Measurements from ENCODE around the gene MLLT10.
"Not testable (repeated sequence)": the region's sequence is repeated elsewhere in the genome, so short reads cannot be mapped to it uniquely, and the experiment has no call there.

Gene MLLT10

DNA sequence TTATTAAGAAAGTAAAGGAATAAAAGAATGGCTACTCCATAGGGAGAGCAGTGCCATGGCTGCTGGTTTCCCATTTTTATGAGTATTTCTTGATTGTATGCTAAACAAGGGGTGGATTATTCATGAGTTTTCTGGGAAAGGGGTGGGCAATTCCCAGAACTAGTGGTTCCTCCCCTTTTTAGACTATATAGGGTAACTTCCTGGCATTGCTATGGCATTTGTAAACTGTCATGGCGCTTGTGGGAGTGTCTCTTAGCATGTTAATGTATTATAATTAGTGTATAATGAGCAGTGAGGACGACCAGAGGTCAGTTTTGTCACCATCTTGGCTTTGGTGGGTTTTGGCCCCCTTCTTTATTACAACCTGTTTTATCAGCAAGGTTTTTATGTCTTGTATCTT is 40.5 kb downstream of the MLLT10 start:
- not testable (repeated sequence) for DNase-seq (ENCODE audit: extremely low read depth in 1 of 2, low read depth in 1 of 2)

DNA sequence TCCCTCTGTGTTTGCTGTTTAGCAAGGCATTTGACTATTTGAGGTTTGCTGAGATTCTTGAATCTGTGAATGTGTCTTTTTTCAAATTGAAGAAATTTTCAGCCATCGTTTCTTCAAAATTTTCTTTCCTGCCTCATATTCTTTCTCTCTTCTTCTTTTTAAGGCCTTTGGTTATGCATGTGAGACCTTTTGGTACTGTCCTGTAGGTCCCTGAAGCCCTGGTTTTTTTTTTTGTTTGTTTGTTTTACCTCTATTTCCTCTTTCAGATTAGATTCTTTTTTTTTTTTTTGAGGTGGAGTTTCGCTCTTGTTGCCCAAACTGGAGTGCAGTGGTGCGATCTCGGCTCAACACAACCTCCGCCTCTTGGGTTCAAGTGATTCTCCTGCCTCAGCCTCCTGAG is 45.3 kb downstream of the MLLT10 start:
- no peak for DNase-seq (ENCODE audit: extremely low read depth in 1 of 2, low read depth in 1 of 2)

DNA sequence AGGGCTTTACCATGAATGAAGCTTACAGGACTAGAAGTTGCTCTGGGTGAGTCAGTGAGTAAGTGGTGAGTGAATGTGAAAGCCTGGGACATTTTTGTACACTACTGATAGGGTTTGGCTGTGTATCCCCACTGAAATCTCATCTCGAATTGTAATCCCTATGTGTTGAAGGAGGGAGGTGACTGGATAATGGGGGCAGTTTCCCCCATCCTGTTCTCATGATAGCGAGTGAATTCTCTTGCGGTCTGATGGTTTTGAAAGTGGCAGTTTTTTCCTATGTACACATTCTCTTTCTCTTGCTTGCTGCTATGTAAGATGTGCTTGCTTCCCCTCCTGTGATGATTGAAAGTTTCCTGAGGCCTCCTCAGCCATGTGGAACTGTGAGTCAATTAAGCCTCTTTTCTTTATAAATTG is 47.4 kb downstream of the MLLT10 start:
- DNase-seq (ENCODE audit: extremely low read depth in 1 of 2, low read depth in 1 of 2), result not testable (repeated sequence)

DNA sequence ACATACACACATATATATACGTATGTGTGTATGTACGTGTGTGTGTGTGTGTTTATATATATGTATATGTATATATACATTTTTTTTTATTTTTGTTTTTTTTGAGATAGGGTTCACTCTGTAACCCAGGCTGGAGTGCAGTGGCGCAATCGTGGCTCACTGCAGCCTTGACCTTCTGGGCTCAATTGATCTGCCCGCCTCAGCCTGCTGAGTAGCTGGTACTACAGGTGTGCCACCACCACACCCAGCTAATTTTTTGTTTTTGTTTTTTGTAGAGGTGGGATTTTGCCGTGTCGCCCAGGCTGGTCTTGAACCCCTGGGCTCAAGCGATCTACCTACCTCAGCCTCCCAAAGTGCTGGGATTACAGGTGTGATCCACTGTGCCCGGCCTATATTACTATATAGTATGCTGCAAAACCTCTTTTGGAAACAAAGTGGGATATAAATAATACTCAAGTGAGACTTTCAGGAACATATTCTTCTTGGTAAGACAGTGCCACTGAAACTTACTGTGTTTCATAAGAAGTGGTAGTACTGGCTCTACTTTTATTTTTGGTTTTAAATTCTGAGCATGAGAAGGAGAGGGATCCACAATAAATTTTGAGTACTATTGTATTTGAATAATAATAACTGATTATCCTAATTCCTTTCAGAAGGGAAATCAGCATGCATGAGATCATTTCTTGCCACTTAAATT is 51.0 kb downstream of the MLLT10 start:
- DNase-seq (ENCODE audit: extremely low read depth in 1 of 2, low read depth in 1 of 2), result no peak

DNA sequence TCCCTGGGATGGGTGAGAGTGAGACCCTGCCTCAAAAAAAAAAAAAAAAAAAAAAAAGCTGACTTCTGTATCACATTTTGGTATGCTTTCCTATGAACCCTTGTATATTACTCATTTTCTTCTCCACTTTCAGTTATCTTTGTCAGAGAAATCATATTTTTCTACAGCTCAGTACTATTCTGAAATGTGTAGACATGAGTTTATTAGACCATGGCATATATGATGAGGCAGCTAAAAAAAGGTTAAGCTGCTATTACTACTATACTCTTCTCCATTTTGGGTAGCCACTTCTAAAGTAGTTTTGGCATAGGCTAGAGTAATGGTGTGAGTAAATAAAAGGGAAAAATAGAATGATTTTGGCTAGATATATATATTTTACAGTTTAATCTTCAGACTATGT is 53.4 kb downstream of the MLLT10 start:
- no peak for DNase-seq (ENCODE audit: extremely low read depth in 1 of 2, low read depth in 1 of 2)

DNA sequence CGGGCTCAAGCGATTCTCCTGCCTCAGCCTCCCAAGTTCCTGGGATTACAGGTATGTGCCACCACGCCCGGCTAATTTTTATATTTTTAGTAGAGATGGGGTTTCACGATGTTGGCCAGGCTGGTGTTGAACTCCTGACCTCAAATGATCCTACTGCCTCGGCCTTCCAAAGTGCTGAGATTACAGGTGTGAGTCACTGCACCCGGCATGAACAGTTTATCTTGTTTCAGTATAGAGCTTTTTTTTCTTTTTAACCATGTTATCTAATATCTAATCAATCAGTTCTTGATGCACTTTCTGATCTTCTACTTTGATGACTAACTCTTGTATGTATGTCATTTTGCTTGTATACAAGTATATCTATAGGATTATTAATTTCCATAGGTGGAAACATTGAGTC is 54.1 kb downstream of the MLLT10 start:
- DNase-seq (ENCODE audit: extremely low read depth in 1 of 2, low read depth in 1 of 2), result not testable (repeated sequence)

DNA sequence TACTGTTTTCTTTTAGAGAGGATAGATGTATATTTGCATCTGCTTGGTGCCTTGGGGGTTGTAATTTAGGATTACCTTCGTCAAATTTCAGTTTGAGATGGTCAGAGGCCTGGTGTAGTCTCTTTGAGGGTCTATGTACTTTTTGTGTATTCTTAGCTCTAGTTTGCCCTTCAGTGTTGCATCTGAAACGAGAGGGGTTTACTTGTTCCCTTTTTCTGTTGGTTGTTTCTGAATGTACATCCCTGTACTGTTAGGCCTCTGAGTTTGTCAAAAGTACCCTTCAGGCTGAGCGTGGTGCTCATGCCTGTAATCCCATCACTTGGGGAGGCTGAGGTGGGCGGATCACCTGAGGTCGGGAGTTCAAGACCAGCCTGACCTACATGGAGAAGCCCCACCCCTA is 60.0 kb downstream of the MLLT10 start:
- no peak for DNase-seq (ENCODE audit: extremely low read depth in 1 of 2, low read depth in 1 of 2)

DNA sequence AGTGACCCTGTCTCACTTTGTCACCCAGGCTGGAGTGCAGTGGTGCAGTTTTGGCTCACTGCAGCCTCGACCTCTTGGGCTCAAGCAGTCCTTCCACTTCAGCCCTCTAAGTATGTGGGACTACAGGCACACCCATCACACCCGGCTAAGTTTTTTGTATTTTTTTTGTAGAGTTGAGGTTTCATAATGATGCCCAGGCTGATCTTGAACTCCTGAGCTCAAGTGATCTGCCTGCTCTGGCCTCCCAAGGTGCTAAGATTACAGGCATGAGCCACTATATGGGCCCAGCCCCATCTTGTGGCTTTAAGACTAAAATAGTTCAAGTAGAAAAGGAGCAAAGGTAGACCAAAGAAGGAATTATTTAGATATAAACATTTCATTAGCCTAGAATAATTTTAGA is 65.5 kb downstream of the MLLT10 start:
- DNase-seq (ENCODE audit: extremely low read depth in 1 of 2, low read depth in 1 of 2), result no peak

DNA sequence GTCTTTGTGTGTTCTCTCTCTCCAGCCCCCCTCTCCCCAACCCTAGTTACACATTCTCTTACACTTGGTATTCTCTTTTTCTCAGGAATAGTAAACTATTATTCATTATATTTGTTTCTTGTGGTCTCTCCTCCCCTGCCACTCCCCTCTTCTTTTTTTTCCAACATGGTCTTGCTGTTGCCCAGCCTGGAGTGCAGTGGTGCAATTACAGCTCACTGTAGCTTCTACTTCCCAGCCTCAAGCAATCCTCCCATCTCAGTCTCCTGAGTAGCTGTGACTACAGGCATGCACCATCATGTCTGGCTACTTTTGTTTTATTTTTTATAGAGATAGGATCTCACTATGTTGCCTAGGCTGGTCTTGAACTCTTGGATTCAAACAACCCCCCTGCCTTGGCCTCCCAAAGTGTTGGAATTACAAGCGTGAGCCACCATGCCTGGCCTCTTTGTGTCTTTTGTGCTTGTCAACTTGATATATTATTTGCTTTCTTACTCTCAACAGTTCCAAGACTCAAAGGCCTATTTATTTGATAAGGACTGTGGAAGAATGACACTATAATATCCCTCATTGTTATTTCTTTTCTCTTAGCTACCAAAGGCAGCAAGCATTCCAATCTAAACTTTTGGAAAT is 66.9 kb downstream of the MLLT10 start:
- no peak for DNase-seq (ENCODE audit: extremely low read depth in 1 of 2, low read depth in 1 of 2)

DNA sequence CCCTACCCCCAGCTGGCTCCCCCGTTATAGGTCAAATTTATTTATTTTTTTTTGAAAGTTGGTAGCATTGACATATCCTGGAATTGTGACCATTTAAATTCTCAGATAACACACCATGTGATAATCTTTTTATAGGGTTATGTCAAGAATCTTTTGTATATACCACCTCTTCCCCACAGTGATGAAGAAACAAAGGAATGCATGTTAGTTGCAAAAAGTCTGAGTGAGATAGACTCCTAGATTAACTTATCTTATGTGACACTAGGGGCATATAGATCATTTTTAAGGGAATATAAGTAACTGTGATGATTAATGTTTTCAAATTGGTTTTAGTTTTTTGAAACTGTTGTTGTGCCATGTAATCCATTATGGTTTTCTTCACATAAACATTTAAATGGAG is 68.3 kb downstream of the MLLT10 start:
- DNase-seq (ENCODE audit: extremely low read depth in 1 of 2, low read depth in 1 of 2), result no peak

DNA sequence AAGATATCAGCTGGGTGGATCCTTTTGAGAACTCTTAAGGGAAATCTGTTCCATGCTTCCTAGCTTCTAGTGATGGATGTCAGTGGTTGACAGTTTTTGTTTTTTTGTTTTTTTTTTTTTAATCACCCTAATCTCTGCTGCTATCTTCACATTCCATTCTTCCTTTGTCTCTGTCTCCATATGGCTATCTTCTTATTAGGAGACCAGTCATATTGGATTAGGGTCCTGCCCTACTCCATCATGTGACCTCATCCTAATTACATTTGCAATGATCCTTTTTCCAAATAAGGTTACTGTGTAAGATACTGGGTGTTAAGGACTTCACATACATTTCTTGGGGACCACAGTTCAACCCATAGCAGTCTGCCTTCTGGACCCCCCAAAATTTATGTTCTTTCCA is 69.7 kb downstream of the MLLT10 start:
- DNase-seq (ENCODE audit: extremely low read depth in 1 of 2, low read depth in 1 of 2), result no peak

DNA sequence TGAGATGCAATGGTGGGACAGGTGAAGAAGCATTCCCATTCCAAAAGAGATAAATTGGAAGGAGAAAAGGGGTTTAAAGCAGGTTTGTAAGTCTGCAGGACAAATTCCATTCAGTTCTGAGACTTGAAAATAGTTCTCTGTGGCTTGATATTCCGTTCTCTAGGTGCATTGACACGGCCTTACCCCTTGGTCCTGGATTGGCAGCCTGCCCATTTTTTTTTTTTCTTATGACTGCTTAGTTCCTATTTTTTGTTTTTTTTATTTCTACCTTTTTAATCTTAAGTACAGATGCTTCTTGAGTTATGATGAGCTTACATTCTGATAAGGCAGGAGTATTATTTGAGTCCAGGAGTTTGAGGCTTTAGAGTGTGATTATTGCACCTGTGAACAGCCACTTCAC is 70.6 kb downstream of the MLLT10 start:
- DNase-seq (ENCODE audit: extremely low read depth in 1 of 2, low read depth in 1 of 2), result no peak

DNA sequence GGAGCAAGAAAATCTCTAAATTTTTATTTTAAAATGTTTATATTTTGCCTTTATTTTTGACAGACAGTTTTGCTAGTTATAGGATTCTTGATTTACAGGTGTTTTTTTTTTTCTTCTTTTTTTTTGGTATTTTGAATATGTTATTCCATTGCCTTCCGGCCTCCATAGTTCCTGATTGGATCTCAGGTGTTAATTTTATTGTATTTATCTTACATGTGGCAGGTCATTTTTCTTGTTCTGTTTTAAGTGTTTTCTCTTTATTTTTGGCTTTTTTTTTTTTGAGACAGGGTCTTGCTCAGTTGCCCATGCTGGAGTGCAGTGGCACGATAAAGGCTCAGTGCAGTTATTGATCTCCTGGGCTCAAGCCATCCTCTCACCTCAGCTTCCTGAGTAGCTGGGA is 73.9 kb downstream of the MLLT10 start:
- DNase-seq (ENCODE audit: extremely low read depth in 1 of 2, low read depth in 1 of 2), result no peak

DNA sequence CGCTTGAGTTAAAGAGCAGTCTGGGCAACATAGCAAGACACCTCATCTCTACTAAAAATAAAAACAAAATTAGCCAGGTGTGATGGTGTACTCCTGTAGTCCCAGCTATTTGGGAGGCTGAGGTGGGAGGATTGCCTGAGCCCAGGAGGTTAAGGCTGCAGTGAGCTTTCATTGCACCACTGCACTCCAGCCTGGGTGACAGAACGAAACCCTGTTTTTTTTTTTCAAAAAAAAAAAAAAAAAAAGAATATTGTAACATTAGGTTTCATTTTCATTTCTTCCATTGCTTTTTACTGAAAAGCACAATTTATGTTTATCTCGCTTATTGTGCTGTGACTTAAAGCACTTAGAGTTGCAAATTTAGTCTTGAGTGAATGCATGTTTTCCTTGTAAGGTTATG is 80.0 kb downstream of the MLLT10 start:
- DNase-seq (ENCODE audit: extremely low read depth in 1 of 2, low read depth in 1 of 2), result no peak

DNA sequence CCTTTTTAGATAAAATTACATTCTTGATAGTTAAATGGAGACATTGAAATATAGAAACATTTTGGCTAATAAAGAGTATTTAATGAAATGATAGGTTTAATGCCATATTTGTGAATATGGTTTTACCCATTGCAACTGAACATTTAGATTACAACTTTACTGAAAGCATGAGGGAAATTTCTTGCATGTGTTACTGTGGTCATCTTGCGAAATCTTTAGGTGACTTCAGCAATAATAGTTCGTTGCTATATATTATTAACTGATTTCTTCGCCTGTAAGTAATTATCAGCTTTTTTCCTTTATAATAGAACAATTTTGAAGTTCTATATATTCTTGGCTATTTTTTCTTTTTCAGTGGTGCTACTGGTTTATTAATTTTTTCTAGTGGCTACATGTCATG is 83.2 kb downstream of the MLLT10 start:
- DNase-seq (ENCODE audit: extremely low read depth in 1 of 2, low read depth in 1 of 2), result no peak

DNA sequence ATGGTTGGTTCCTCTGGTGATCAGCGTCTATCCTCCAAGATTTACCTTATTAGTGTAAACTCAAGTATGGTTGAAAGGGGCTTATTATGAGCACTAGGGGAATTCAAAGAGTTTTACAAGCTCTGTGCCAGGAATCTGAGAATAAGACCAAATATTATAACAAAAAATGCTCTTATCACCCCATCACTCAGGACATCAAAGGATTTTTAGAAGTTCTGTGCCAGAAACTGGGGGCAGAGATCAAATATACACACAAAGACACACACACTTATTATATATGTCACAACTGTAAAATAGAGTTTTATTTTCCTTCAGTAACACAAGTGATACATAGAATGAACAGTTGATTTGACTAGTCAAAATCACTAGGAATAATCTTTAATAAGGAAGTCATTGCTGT is 89.3 kb downstream of the MLLT10 start:
- DNase-seq (ENCODE audit: extremely low read depth in 1 of 2, low read depth in 1 of 2), result no peak

DNA sequence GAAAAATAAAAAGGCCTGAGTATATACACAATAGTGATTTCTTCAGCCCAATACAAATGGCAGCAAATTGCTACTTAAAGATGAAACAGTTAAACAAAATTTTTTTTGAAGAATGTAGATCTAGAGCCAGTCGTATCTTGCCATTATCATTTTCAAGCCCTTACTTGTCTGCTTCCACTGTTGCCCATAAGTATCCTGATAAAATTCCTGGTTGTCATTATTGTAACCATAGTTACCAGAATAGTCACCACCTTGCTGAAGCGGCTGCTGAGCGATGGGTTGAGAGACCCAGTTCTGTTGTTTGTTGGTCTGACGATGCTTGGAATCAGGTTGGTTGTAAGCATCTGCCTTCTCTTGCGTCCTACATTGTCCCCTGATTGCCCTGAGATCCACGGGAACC is 90.4 kb downstream of the MLLT10 start:
- DNase-seq (ENCODE audit: extremely low read depth in 1 of 2, low read depth in 1 of 2), result not testable (repeated sequence)

DNA sequence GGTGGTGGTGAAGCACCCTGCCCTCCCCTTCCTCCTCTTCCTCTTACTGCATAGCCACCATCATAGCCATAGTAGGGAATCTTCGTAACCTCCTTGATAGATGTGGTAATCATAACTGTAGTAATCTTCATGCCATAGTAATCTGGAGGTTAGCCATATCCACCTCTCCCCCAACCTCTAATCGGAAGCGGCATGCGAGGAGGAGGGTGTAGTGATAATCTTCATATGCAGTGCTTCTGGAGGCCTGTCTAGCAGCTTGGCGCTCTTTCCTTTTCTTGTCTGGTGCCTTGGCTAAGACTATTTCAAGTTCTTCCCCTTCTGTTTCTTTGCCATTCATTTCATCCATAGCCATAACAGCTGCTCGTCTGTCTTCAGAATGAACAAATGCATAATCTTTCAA is 90.9 kb downstream of the MLLT10 start:
- no peak for DNase-seq (ENCODE audit: extremely low read depth in 1 of 2, low read depth in 1 of 2)

DNA sequence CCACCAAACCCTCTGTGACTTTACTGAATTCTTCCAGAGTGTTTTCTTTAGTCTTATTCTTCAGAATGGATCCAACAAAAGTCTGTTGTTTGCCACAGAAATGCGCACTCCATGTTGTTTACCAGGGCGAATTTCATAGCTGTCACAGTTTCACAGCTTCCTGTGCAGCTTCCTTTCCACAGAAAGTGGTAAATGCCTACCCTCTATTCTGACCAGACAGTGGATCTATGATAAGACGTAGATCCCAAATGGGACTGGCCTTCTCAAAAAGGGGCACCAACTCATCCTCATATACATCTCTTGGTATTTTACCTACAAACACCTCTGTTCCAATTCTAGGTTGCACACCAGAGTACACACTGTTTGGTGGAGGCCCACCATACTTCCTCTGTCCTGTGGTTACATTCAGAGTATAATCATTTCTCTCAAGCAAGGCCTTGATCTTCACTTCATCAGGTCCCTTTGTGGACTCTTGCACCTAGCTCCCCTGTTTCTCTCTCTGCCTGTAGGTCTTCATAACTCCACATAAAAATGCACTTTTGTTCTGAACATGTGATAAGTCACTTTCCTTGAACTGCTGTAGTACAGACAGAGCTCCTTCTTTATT is 91.7 kb downstream of the MLLT10 start:
- DNase-seq (ENCODE audit: extremely low read depth in 1 of 2, low read depth in 1 of 2), result no peak

DNA sequence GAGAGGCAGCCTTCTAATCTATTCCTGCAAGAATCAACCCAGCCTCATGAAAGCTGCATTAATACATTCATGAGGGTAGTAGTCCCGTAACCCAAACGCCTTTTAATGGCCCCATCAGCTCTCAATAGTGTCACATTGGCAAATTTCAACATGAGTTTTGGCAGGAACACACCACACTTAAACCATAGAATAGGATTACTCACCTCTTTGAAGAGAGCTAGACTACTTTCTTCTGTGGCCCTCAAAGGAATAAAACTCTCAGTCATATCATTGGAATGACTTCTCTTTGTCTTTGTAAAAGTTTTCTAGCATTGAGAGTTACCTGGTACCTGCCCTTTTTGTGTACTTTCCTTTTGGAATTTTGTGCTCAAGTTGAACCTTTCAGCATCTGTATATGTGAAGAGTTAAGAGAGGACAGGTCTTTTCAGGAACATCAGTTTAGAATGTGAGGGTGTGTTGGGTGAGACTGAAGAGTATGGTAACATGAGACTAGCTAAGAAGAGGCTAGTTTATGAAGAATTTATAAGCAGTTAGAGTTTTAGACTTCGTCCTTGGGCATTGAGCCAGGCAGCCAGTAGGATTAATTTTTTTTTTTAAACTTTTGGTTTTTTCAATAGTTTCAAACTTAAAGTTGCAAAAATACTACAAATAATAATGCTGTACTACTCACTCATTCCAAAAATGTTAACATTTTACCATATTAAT is 92.6 kb downstream of the MLLT10 start:
- no peak for DNase-seq (ENCODE audit: extremely low read depth in 1 of 2, low read depth in 1 of 2)

DNA sequence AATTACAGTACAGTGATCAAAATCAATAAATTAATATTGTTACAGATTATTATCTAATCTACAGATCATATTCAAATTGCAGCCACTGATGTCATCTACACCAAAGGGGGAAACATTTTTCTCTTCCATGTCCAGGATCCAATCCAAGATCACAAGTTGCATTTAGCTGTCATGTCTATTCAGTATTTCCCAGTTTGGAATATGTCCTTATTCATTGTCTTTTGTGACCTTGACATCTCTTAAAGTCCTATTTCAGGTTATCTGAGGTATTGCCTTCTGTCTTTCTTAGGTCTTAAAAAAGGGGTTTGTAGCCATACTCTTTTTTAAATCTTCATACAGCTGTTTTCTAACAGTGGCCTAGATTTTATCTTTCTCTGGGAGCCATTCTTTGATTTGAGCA is 93.3 kb downstream of the MLLT10 start:
- DNase-seq (ENCODE audit: extremely low read depth in 1 of 2, low read depth in 1 of 2), result no peak

DNA sequence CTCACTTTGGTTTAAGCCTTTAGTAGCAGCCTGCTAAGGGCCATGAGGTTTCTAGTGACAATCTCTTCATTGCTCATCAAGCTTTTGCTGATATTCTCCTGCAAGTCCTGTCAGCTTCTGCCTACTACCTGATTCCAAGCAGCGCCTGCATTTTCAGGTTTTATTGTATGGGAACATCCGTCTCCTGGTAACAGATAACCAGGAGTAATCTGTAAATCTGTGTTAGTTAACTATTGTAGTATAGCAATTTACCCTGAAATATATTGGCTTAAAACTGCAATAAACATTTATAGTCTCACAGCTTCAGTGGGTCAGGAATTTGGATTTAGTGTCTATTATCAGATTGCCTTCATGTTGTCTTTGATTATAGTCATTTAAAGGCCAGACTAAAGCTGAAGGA is 94.0 kb downstream of the MLLT10 start:
- DNase-seq (ENCODE audit: extremely low read depth in 1 of 2, low read depth in 1 of 2), result no peak

Measured in activated CD8-positive, alpha-beta memory T cell treated with anti-CD3 and anti-CD28 coated beads for 1 hour (primary cell).